Endometrium (tissue), 2 donors: ENCODE measurements around the gene FKBP1B.
"Not testable (repeated sequence)": the region's sequence is repeated elsewhere in the genome, so short reads cannot be mapped to it uniquely, and the experiment has no call there.

Experiments used
- FAIRE-seq: peaks from 2 replicates; lab custom pipeline; 2012; peaks lifted over from hg19 to GRCh38; lab: Jason Lieb, UNC
- donor health status: control.
- donor health status: control.

The FKBP1B gene

DNA sequence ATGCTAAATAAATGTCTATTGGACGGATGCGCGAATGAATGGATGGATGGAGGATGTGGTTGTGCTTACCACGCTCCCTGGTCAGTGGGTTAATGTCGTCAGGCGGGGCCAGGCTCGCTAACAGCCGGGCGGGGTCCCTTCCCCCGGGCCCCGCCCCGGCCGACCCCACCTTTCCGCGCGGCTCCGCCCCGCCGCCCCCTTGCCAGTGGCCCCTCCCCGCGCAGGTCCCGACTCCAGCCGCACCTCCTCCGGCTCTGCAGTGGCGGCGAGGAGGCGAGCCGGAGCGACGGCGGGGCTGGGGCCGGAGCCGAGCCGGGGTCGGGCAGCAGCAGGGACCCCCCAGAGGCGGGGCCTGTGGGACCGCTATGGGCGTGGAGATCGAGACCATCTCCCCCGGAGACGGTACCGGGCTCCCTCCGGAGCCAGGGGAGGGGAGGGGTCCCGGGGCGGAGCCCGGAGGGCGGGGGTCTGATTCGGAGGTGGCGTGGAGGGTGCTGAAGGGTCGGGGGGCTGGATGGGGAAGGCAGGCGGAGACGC lies at the start of gene FKBP1B:
Gene FKBP1B, plus strand, starts transcription at position 257 of the 537 bp plus-strand sequence. Its CDS starts 109 bp downstream, at position 366.
- no peak for FAIRE-seq

- FAIRE-seq: no peak
These were observed 41.8 kb upstream of the FKBP1B start for GRCh38 chr2:24007693-24008092.

GRCh38 chr2:24008672-24009366 lies 40.7 kb upstream of the FKBP1B start:
- no peak for FAIRE-seq

DNA sequence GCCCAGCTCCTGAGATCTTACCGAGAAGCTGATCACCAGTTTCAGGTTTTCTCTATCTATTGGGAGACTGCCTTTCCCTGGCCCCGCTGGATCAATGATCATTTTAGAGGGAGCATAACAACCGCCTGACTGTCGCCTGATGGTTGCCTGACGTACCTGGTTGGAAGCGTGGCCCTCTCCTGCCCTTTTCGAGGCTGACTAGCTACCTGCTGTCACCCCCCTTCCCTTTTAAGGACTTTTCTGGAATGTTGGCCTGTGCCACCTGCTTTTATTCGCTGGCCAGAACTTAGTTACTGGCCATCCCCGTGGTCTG lies 40.2 kb upstream of the FKBP1B start:
- FAIRE-seq: no peak

GRCh38 chr2:24009680-24010476 lies 39.7 kb upstream of the FKBP1B start, which contains the start of gene MFSD2B:
MFSD2B (plus strand) TSS chr2:24010085; CDS start chr2:24010097, 12 bp downstream.
- no peak for FAIRE-seq

GRCh38 chr2:24010477-24011249 lies 38.9 kb upstream of the FKBP1B start:
- FAIRE-seq: no peak

DNA sequence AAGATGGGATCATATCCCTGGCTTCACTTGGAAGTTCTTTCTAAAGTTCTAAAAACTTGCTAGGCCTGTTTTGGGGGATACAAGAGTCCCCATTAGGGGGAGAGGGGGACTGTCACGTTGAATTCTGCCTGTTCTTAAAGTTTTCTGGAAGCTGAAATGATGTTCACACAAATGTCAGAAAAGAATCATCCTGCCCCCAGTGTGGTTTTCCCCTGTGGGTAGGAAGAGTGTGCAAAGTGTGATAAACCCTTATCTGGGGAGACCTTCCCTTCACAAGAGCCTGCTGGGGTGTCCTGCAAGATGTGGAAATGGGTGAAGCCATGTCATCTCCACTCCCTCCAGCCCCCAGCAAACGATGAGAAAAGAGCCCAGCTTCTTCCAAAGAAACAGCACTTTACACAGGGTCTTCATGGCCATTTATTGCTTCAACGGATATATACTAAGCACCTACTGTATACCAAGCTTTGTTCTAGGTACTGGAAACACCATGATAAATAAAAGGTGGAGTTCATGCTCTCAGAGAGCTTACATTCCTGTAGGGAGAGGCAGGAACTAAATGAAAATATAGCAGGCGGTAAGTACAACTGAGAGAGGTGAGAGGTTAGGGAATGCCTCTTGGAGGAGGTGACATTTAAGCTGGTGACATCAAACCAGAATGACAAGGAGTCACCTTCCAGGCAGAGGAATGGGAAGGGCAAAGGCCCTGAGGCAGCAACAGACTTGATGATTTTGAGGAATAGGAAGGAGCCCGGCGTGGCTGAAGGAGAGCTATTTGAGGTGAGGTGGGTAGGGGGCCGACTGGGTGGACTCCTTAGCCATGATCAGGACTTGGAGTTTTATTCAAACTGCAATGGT lies 38.1 kb upstream of the FKBP1B start:
- no peak for FAIRE-seq

- FAIRE-seq: no peak
These were observed 36.9 kb upstream of the FKBP1B start for GRCh38 chr2:24012521-24013188.

- FAIRE-seq: not testable (repeated sequence)
These were observed 34.6 kb upstream of the FKBP1B start for GRCh38 chr2:24014902-24015301.

GRCh38 chr2:24015562-24016375 lies 33.8 kb upstream of the FKBP1B start:
- FAIRE-seq: no peak

DNA sequence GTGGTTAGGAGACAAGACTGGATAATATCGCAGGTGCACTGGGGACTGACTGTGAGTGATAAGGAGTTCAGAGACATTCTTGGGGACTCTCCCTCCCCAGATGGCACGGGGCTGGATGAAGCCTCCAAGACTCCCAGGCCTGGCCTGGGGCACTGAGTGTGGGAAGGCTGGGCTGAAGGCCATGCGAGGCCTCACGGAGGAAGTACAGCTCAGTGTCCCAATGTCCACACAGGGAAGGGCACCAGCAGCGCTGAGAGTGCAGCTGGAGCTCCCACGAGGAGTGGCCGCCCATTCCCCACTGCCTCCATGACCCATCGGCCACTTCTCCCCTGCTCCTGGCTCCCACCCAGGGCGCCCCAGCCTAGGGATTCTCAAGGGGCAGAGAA lies 33.2 kb upstream of the FKBP1B start:
- no peak for FAIRE-seq

- no peak for FAIRE-seq
These were observed 32.5 kb upstream of the FKBP1B start for GRCh38 chr2:24016853-24017703.

GRCh38 chr2:24017711-24018110 lies 31.8 kb upstream of the FKBP1B start:
- no peak for FAIRE-seq

- FAIRE-seq: no peak
These were observed 31.3 kb upstream of the FKBP1B start for GRCh38 chr2:24018241-24018640.

- no peak for FAIRE-seq
These were observed 29.8 kb upstream of the FKBP1B start for GRCh38 chr2:24019729-24020128.

DNA sequence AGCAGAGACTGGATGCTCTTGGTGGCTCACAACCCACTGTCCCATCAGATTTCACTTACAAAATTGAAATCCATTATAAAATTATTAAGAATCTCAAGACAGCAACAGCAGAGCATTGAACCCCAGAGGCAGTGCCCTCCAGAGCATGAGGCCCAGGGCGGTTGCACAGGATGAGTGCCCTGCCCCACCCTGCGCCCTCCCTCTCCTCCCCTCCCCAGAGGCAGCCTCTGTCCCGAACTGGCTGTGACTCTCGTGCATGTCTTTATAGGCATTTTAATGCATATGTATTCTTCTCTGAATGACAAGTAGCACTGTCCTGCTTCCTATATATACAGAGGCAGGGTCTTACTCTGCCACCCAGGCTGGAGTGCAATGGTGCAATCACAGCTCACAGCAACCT lies 29.3 kb upstream of the FKBP1B start:
- FAIRE-seq: no peak

DNA sequence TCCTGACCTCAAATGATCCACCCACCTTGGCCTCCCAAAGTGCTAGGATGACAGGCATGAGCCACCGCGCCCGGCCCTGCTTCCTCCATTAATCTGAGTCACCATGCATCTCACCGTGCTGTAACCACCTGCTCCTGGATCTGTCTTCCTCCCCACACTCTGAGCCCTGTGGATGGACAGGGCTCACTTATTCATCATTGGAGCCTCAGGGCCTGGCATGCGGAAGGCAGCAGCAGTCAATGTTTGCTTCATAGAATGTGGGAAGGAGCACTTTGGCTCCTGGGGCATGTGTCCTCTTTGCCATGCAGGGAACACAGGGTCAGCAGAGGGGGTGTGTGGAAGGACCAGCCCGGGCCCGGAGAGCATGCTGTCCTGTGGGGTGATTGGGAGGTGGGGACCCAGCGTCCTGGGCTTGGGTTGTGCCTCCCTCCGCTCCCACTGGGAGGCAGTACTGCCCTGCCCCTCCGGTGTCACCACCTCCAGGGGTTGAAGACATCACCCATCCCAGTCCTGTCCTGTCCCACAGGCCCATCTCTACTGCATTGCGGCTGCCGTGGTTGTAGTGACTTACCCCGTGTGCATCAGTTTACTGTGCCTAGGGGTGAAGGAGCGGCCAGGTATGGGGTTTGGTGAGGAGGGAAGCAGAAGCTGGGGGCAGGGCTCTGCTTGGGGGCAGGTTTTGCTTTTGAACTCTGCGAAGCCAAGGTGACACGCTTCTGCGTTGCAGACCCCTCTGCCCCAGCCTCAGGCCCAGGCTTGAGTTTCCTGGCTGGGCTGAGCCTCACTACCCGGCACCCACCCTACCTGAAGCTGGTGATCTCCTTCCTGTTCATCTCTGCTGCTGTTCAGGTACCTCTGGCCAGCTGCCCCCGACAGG lies 28.2 kb upstream of the FKBP1B start:
- FAIRE-seq: no peak

GRCh38 chr2:24022324-24022974 lies 27.1 kb upstream of the FKBP1B start:
- FAIRE-seq: no peak
